ENCODE data around the gene TMOD1.

The TMOD1 gene

DNA sequence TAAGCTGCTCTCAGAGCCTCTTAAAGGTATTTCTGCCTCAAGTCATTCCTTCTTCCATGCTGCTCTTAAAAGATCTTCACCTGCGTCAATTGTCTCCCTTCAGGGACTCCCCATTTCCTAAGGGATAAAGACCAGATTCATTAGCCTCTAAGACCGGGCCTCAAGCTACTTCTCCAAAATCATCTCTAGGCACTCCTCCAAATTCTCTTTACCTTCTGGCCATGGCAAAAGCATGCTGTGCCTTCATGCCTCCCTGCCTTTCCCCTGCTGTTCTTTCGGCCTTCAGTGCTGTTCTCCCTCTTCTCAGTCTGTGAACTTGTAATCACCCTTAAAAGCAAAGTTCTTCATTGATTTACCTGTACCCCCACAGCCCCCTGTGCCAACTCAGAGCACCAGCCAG lies 4.4 kb downstream of the TMOD1 start:
- H3K36me3 ChIP-seq (ENCODE audit: insufficient read depth, low read length), result no peaks in the 10 kb centered on the region
- H4K20me1 ChIP-seq (ENCODE audit: insufficient read depth, low read length), result no peaks in the 10 kb centered on the region
- H3K4me3 ChIP-seq (ENCODE audit: low read depth in 1 of 2, low read length in 2 of 2), result no peak overlapping the region
- TF ChIP-seq EZH2 (IDR thresholded peaks at IDR 0.05; ENCODE audit: borderline replicate concordance, low read depth, low read length, severe bottlenecking), result no peak
- TF ChIP-seq, protein P1, sequence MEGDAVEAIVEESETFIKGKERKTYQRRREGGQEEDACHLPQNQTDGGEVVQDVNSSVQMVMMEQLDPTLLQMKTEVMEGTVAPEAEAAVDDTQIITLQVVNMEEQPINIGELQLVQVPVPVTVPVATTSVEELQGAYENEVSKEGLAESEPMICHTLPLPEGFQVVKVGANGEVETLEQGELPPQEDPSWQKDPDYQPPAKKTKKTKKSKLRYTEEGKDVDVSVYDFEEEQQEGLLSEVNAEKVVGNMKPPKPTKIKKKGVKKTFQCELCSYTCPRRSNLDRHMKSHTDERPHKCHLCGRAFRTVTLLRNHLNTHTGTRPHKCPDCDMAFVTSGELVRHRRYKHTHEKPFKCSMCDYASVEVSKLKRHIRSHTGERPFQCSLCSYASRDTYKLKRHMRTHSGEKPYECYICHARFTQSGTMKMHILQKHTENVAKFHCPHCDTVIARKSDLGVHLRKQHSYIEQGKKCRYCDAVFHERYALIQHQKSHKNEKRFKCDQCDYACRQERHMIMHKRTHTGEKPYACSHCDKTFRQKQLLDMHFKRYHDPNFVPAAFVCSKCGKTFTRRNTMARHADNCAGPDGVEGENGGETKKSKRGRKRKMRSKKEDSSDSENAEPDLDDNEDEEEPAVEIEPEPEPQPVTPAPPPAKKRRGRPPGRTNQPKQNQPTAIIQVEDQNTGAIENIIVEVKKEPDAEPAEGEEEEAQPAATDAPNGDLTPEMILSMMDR (IDR thresholded peaks at IDR 0.05; ENCODE audit: borderline replicate concordance, extremely low read depth, low read length, poor library complexity, severe bottlenecking), result no peak
- H2AFZ ChIP-seq (ENCODE audit: low read depth, low read length), result no peak overlapping the region
- no peak overlapping the region for H3K4me2 ChIP-seq (ENCODE audit: insufficient read depth, low read length)
- no peaks in the 10 kb centered on the region for H3K79me2 ChIP-seq (ENCODE audit: insufficient read depth, low read length)
- H3K9me3 ChIP-seq (ENCODE audit: insufficient read depth, low read length, severe bottlenecking), result no peaks in the 10 kb centered on the region
- peaks cover 7% of the 10 kb centered on the region; the same call in 1 of the 2 replicates for H3K4me1 ChIP-seq (ENCODE audit: insufficient read depth, low read length)
- ATAC-seq (ENCODE audit: insufficient read depth, low read depth) (no peak), DNase-seq (no peak)
- no peak overlapping the region for H3K27ac ChIP-seq (ENCODE audit: low read length)
- peaks cover 30% of the 10 kb centered on the region for H3K27me3 ChIP-seq (ENCODE audit: insufficient read depth, low read length, poor library complexity)
- H3K9ac ChIP-seq (ENCODE audit: low read depth, low read length), result no peak overlapping the region

DNA sequence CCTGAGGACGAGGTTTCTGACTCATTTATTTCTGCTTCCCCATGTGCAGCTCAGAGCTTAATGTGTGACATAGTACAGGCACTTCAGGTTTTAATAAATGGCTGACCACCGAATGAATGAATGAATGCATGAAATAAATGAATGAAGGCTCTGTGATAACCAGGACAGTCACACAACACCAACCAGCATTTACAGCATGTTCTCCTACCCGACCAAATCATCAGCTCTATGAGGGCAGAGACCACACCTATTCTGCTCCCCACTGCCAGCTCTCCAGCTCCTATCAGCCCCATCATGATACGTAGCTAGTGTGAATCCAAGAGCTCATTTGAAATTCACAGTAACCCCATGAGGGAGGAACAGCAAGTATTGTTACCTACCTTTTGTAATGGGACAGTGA lies 4.8 kb downstream of the TMOD1 start:
- DNase-seq, result no peak
- Histone ChIP-seq H3K36me3 (ENCODE audit: insufficient read depth, low read length) (no peaks in the 10 kb centered on the region), H3K79me2 (ENCODE audit: insufficient read depth, low read length) (no peaks in the 10 kb centered on the region), H3K9ac (ENCODE audit: low read depth, low read length) (no peak overlapping the region), H3K4me1 (ENCODE audit: insufficient read depth, low read length) (peaks cover 4% of the 10 kb centered on the region; the same call in 1 of the 2 replicates), H3K27ac (ENCODE audit: low read length) (no peak overlapping the region), H3K4me2 (ENCODE audit: insufficient read depth, low read length) (no peak overlapping the region), H3K9me3 (ENCODE audit: insufficient read depth, low read length, severe bottlenecking) (no peaks in the 10 kb centered on the region), H4K20me1 (ENCODE audit: insufficient read depth, low read length) (no peaks in the 10 kb centered on the region), H3K27me3 (ENCODE audit: insufficient read depth, low read length, poor library complexity) (peaks cover 26% of the 10 kb centered on the region), H2AFZ (ENCODE audit: low read depth, low read length) (no peak overlapping the region), H3K4me3 (ENCODE audit: low read depth in 1 of 2, low read length in 2 of 2) (no peak overlapping the region)
- TF ChIP-seq EZH2 (IDR thresholded peaks at IDR 0.05; ENCODE audit: borderline replicate concordance, low read depth, low read length, severe bottlenecking), result no peak
- TF ChIP-seq, protein P1 (IDR thresholded peaks at IDR 0.05; ENCODE audit: borderline replicate concordance, extremely low read depth, low read length, poor library complexity, severe bottlenecking), result no peak
- no peak for ATAC-seq (ENCODE audit: insufficient read depth, low read depth)

DNA sequence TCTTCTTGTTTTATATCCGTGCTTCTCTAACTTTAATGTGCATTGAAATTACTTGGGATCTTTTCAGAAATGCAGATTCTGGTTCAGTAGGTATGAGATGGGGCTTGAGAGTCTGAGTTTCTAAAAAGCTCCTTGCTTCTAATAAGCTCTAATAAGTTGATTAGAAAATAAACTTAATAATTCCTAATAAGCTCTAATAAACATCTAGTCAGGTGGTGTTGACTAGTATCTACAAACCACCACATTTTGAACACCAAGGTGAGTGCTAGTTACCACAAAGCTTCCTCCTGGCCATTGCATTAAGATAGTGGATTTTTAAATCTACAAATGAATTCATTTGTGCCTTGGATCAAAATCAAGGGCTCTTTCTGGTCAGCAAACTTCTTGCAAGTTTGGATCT lies 5.3 kb downstream of the TMOD1 start:
- Histone ChIP-seq H3K4me3 (ENCODE audit: low read depth in 1 of 2, low read length in 2 of 2) (no peak overlapping the region), H3K27me3 (ENCODE audit: insufficient read depth, low read length, poor library complexity) (peaks cover 26% of the 10 kb centered on the region), H3K4me2 (ENCODE audit: insufficient read depth, low read length) (no peak overlapping the region), H3K79me2 (ENCODE audit: insufficient read depth, low read length) (no peaks in the 10 kb centered on the region), H3K36me3 (ENCODE audit: insufficient read depth, low read length) (no peaks in the 10 kb centered on the region), H4K20me1 (ENCODE audit: insufficient read depth, low read length) (no peaks in the 10 kb centered on the region), H2AFZ (ENCODE audit: low read depth, low read length) (no peak overlapping the region), H3K9ac (ENCODE audit: low read depth, low read length) (no peak overlapping the region), H3K9me3 (ENCODE audit: insufficient read depth, low read length, severe bottlenecking) (no peaks in the 10 kb centered on the region), H3K27ac (ENCODE audit: low read length) (no peak overlapping the region), H3K4me1 (ENCODE audit: insufficient read depth, low read length) (peaks cover 2% of the 10 kb centered on the region; the same call in 1 of the 2 replicates)
- no peak for TF ChIP-seq EZH2 (IDR thresholded peaks at IDR 0.05; ENCODE audit: borderline replicate concordance, low read depth, low read length, severe bottlenecking)
- TF ChIP-seq, protein P1 (IDR thresholded peaks at IDR 0.05; ENCODE audit: borderline replicate concordance, extremely low read depth, low read length, poor library complexity, severe bottlenecking), result no peak
- DNase-seq (no peak), ATAC-seq (ENCODE audit: insufficient read depth, low read depth) (no peak)
